ENCODE results near the gene TNFRSF8. TPM values are rescaled to one million over a fixed set of nuclear protein-coding genes. Genes with fewer than 3 reads are reported as not detected.

The TNFRSF8 gene
- polyA plus RNA-seq, 1 of the 3 experiments (the other 2 are of a cell fraction), result 0.07 TPM

GRCh38 chr1:12031039-12031980 is 31.8 kb upstream of the TNFRSF8 start:
- CTCF ChIA-PET, result interaction anchor here (0.8 to 2.0 kb wide), 10 partner anchors 9 to 217 kb away, joined by 3 to 7 read pairs (median 4); partner anchors contain the start of gene MIIP

More at GRCh38 chr1:12031039-12031980, 31.8 kb upstream of the TNFRSF8 start:
- H4K20me1 ChIP-seq (ENCODE audit: insufficient read depth), result no peaks in the 10 kb centered on the region
- H3K27me3 ChIP-seq (ENCODE audit: insufficient read depth), result no peaks in the 10 kb centered on the region
- DNase-seq, result peak; percentile 80
- WGBS (ENCODE audit: low lambda C conversion rate), result 98% methylated on average over 5 of the region's 20 CpGs
- H3K4me3 ChIP-seq (ENCODE audit: low read depth in 2 of 2, low read length in 1 of 2), result no peak overlapping the region
- no peaks in the 10 kb centered on the region for H3K79me2 ChIP-seq (ENCODE audit: insufficient read depth)
- peaks cover 3 to 12% of the 10 kb centered on the region in 2 experiments for H3K36me3 ChIP-seq (replicated peaks in 1 of 2; ENCODE audit: control insufficient read depth in 1 of 2, insufficient read depth in 2 of 2, low read length in 1 of 2)
- peaks cover 0 to 3% of the 10 kb centered on the region in 2 experiments; a peak in 1 of 4 replicates for H3K4me1 ChIP-seq (ENCODE audit: control insufficient read depth in 1 of 2, insufficient read depth in 2 of 2, low read depth in 1 of 2, low read length in 1 of 2)
- POLR2A ChIA-PET, result interaction anchor here (1.0 to 1.7 kb wide), 2 partner anchors 121 to 124 kb away, joined by 3 to 5 read pairs; no protein-coding TSS in a partner anchor
- peak; percentile 61 for TF ChIP-seq CTCF (IDR thresholded peaks at IDR 0.05)
- no peak for TF ChIP-seq RXRA (IDR thresholded peaks at IDR 0.05; ENCODE audit: borderline replicate concordance, low read depth)
- no peak for TF ChIP-seq EP300 (IDR thresholded peaks at IDR 0.05; ENCODE audit: borderline replicate concordance in 1 of 2, low read depth in 1 of 2, low read length in 1 of 2)
- no peak for TF ChIP-seq TCF12 (IDR thresholded peaks at IDR 0.05)
- TF ChIP-seq IRF3 (IDR thresholded peaks at IDR 0.05; ENCODE audit: low read depth, low read length), result no peak
- TF ChIP-seq GATA2 (CRISPR knock-in tag; IDR thresholded peaks at IDR 0.05), result no peak
- TF ChIP-seq MEF2A (IDR thresholded peaks at IDR 0.05; ENCODE audit: borderline replicate concordance, low read depth), result no peak
- TF ChIP-seq FOXJ3 (CRISPR knock-in tag; IDR thresholded peaks at IDR 0.05), result no peak
- TF ChIP-seq RAD21 (IDR thresholded peaks at IDR 0.05; ENCODE audit: low read length), result peak; percentile 65
- no peak for TF ChIP-seq GABPA (IDR thresholded peaks at IDR 0.05; ENCODE audit: low read depth)
- TF ChIP-seq SMC3 (IDR thresholded peaks at IDR 0.05; ENCODE audit: low read depth, low read length), result peak; percentile 29; the same call in 1 of the 2 replicates
- no peak for TF ChIP-seq ZBTB33 (IDR thresholded peaks at IDR 0.05; ENCODE audit: borderline replicate concordance, low read depth)
- TF ChIP-seq MXI1 (IDR thresholded peaks at IDR 0.05; ENCODE audit: low read depth, low read length), result no peak
- TF ChIP-seq RCOR1 (IDR thresholded peaks at IDR 0.05; ENCODE audit: low read length), result no peak
- H3F3A ChIP-seq (replicated peaks; ENCODE audit: insufficient read depth), result no peaks in the 10 kb centered on the region
- no peak overlapping the region for H2AFZ ChIP-seq (ENCODE audit: low read depth)
- H3K9me2 ChIP-seq, result no peaks in the 10 kb centered on the region
- H3K9me3 ChIP-seq, result no peaks in the 10 kb centered on the region
- no peak overlapping the region for H3K27ac ChIP-seq (ENCODE audit: low read depth in 2 of 2, low read length in 1 of 2)
- no peak overlapping the region for H3K9ac ChIP-seq
- H3K4me2 ChIP-seq, result no peak overlapping the region
